Measurements from ENCODE around the gene PJA1. TPM values are rescaled to one million over a fixed set of nuclear protein-coding genes. Genes with fewer than 3 reads are reported as not detected.

Gene PJA1
- total and polyA plus RNA-seq, 10 donors = 8.6 to 22.2 (median 13.4) TPM

- no peak for DNase-seq
- no peaks in the 10 kb centered on the region for H3K9me3 ChIP-seq
- intact Hi-C loops (cut with DNase I; ENCODE audit: low total_unique reads) = no loop called here
- H3K4me3 ChIP-seq = no peak overlapping the region
- no peaks in the 10 kb centered on the region for H3K27me3 ChIP-seq (replicated peaks in 1 of 7)
- no peak for TF ChIP-seq POLR2AphosphoS5 (IDR thresholded peaks at IDR 0.05)
- no peak for TF ChIP-seq POLR2A (IDR thresholded peaks at IDR 0.05)
- no peak for TF ChIP-seq CTCF (IDR thresholded peaks at IDR 0.05 in 8 of 11, conservative IDR thresholded peaks at IDR 0.05 in 3 of 11)
- WGBS, 5 donors = 43 to 94% (median 80%) methylated on average over 1 of the region's 1 CpG
- H3K36me3 ChIP-seq = no peaks in the 10 kb centered on the region
- H3K27ac ChIP-seq = no peak overlapping the region
- no peaks in the 10 kb centered on the region for H3K4me1 ChIP-seq
These were observed 21.4 kb upstream of the PJA1 start for GRCh38 chrX:69186651-69187050.

GRCh38 chrX:69185886-69186285 is 20.6 kb upstream of the PJA1 start:
- Histone ChIP-seq H3K27me3 (replicated peaks in 1 of 7) (peaks cover 0 to 8% (median 0%) of the 10 kb centered on the region in 7 donors), H3K9me3 (no peaks in the 10 kb centered on the region), H3K36me3 (no peaks in the 10 kb centered on the region), H3K4me3 (no peak overlapping the region), H3K27ac (no peak overlapping the region), H3K4me1 (no peaks in the 10 kb centered on the region)
- no peak for DNase-seq
- TF ChIP-seq CTCF (IDR thresholded peaks at IDR 0.05 in 8 of 11, conservative IDR thresholded peaks at IDR 0.05 in 3 of 11) (no peak), POLR2A (IDR thresholded peaks at IDR 0.05) (no peak), POLR2AphosphoS5 (IDR thresholded peaks at IDR 0.05) (no peak)
- intact Hi-C loops (cut with DNase I; ENCODE audit: low total_unique reads) = no loop called here
- WGBS, 5 donors = 61 to 76% (median 71%) methylated on average over 2 of the region's 2 CpGs

- TF ChIP-seq POLR2AphosphoS5 (IDR thresholded peaks at IDR 0.05) = no peak
- TF ChIP-seq POLR2A (IDR thresholded peaks at IDR 0.05) = no peak
- no peak for TF ChIP-seq CTCF (IDR thresholded peaks at IDR 0.05 in 8 of 11, conservative IDR thresholded peaks at IDR 0.05 in 3 of 11)
- DNase-seq = no peak
- no peaks in the 10 kb centered on the region for H3K4me1 ChIP-seq
- H3K36me3 ChIP-seq = no peaks in the 10 kb centered on the region
- peaks cover 0 to 15% (median 0%) of the 10 kb centered on the region in 7 donors for H3K27me3 ChIP-seq (replicated peaks in 1 of 7)
- 71 to 92% (median 79%) methylated on average over 3 of the region's 3 CpGs for WGBS, 5 donors
- no peaks in the 10 kb centered on the region for H3K9me3 ChIP-seq
- H3K27ac ChIP-seq = no peak overlapping the region
- intact Hi-C loops (cut with DNase I; ENCODE audit: low total_unique reads) = no loop called here
- H3K4me3 ChIP-seq = no peak overlapping the region
These were observed 19.9 kb upstream of the PJA1 start for GRCh38 chrX:69185141-69185540.

DNA sequence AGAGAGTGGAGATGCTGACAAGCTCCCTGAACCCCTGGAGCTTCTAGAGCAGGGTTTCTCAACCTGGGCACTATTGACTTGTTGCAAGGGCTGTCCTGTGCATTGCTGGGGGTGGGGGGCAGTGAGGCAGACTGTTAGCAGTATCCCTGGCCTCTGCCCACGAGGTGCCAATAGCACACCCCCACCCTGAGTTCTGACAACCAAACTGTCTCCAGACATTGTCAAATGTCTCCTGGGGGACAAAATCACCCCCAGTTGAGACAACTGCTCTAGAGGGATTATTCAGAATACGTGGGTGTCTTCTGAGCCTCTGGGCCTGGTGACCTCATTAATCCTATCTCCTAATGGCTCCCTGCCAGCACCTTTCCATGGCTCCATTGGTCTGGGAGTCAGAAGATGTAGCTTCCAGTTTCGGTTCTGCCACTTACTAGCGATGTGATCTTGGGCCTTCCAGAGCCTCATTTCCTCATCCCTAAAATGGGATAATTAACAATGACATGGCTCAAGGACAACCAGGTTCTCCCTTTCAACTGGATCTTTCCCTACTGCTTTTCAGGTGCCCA is 17.6 kb upstream of the PJA1 start:
- 51 to 100% (median 68%) methylated on average over 2 to 4 of the region's 4 CpGs for WGBS, 5 donors

More for the DNA sequence above, 17.6 kb upstream of the PJA1 start:
- no peak for DNase-seq
- Histone ChIP-seq H3K4me3 (no peak overlapping the region), H3K27ac (no peak overlapping the region), H3K9me3 (no peaks in the 10 kb centered on the region), H3K36me3 (no peaks in the 10 kb centered on the region), H3K27me3 (replicated peaks in 1 of 7) (peaks cover 0 to 24% (median 0%) of the 10 kb centered on the region in 7 donors), H3K4me1 (no peaks in the 10 kb centered on the region)
- intact Hi-C loops (cut with DNase I; ENCODE audit: low total_unique reads) = no loop called here
- TF ChIP-seq POLR2A (IDR thresholded peaks at IDR 0.05) (no peak), CTCF (IDR thresholded peaks at IDR 0.05 in 8 of 11, conservative IDR thresholded peaks at IDR 0.05 in 3 of 11) (no peak), POLR2AphosphoS5 (IDR thresholded peaks at IDR 0.05) (no peak)
